HepG2 (cell line): Measurements from ENCODE around the gene KIF26B. TPM values are rescaled to one million over a fixed set of nuclear protein-coding genes. Genes with fewer than 3 reads are reported as not detected.

Experiments
- AGO2 ChIP-seq: fragments of 200-400 bp; formaldehyde crosslinking; optimal IDR thresholded peaks from 2 replicates; pipeline ENCODE3; 2017; ENCODE audit warnings: mild to moderate bottlenecking, low read depth, low read length, moderate library complexity
- ARNTL ChIP-seq: sonication (generic); formaldehyde crosslinking; IDR thresholded peaks from 2 replicates; pipeline ENCODE4 v1.4.0; 2020; ENCODE audit warnings: mild to moderate bottlenecking, missing genetic modification reagents
- BCL6 ChIP-seq: IDR thresholded peaks from 2 replicates; pipeline ENCODE4 v1.6.1; 2016; ENCODE audit warnings: missing genetic modification reagents, missing compliant biosample characterization
- BORCS8-MEF2B ChIP-seq: sonication (generic); formaldehyde crosslinking; IDR thresholded peaks from 2 replicates; pipeline ENCODE4 v1.8.0; 2022; ENCODE audit warnings: mild to moderate bottlenecking, missing genetic modification reagents
- ELF4 ChIP-seq: sonication (generic); formaldehyde crosslinking; IDR thresholded peaks from 2 replicates; pipeline ENCODE4 v1.5.0; 2020; ENCODE audit warnings: missing genetic modification reagents, mild to moderate bottlenecking, moderate library complexity, borderline replicate concordance
- HOXA5 ChIP-seq: sonication (generic); formaldehyde crosslinking; IDR thresholded peaks from 2 replicates; pipeline ENCODE4 v1.4.0; 2020; ENCODE audit warnings: missing genetic modification reagents
- MAFK ChIP-seq, 2 experiments: IDR thresholded peaks in 1 of 2; conservative IDR thresholded peaks in 1 of 2; 2 replicates each; pipeline ENCODE4 v1.6.1; 2011; ENCODE audit warnings: improper control_type of control experiment in 2 of 2, low read length in 2 of 2
- MXI1 ChIP-seq: IDR thresholded peaks from 3 replicates; pipeline ENCODE4 v1.6.1; 2012; ENCODE audit warnings: low read depth, low read length, inconsistent platforms, borderline replicate concordance
- PAXIP1 ChIP-seq: sonication (generic); formaldehyde crosslinking; conservative IDR thresholded peaks from 2 replicates; pipeline ENCODE4 v1.4.0; 2020; ENCODE audit warnings: mild to moderate bottlenecking, missing genetic modification reagents, moderate library complexity
- ZIK1 ChIP-seq: sonication (generic); formaldehyde crosslinking; IDR thresholded peaks from 2 replicates; pipeline ENCODE4 v1.5.0; 2020; ENCODE audit warnings: mild to moderate bottlenecking, low read depth, missing genetic modification reagents, borderline replicate concordance
- ZMYM2 ChIP-seq: sonication (generic); formaldehyde crosslinking; IDR thresholded peaks from 2 replicates; pipeline ENCODE4 v1.8.0; 2022; ENCODE audit warnings: mild to moderate bottlenecking, missing genetic modification reagents
- ZNF530 ChIP-seq: sonication (generic); formaldehyde crosslinking; IDR thresholded peaks from 2 replicates; pipeline ENCODE4 v1.5.0; 2020; ENCODE audit warnings: low read depth, mild to moderate bottlenecking, missing genetic modification reagents
- ZNF773 ChIP-seq: sonication (generic); formaldehyde crosslinking; IDR thresholded peaks from 2 replicates; pipeline ENCODE4 v1.4.0; 2020; ENCODE audit warnings: missing genetic modification reagents, borderline replicate concordance
- ZNF782 ChIP-seq: sonication (generic); formaldehyde crosslinking; IDR thresholded peaks from 2 replicates; pipeline ENCODE4 v1.4.0; 2020; ENCODE audit warnings: missing genetic modification reagents, mild to moderate bottlenecking, borderline replicate concordance
- ZNF800 ChIP-seq: sonication (generic); formaldehyde crosslinking; IDR thresholded peaks from 2 replicates; pipeline ENCODE4 v1.4.0; 2020; ENCODE audit warnings: missing genetic modification reagents
- polyA plus RNA-seq, 8 experiments: library from polyadenylated mRNA; depleted of rRNA in 3 of 8; stranded (reverse) in 7 of 8; unstranded in 1 of 8; fragments of >200 nt; fragmentation: Illumina TruSeq in 4 of 8; extraction: Trizol in 4 of 8; gene quantifications; 2 replicates each; pipeline versions ENCODE4 v1.2.1 to v1.2.3, GENCODE V29; 2011 to 2016; ENCODE audit warnings: low read depth in 4 of 8, missing spikeins in 1 of 8, mixed read lengths in 1 of 8; ENCODE audit not compliant: insufficient read depth in 1 of 8
- total RNA-seq, 5 experiments: library from RNA; depleted of rRNA; stranded (reverse); fragments of >200 nt; fragmentation: Illumina TruSeq; extraction: Trizol; gene quantifications; 2 replicates each; pipeline ENCODE4 v1.2.3, GENCODE V29; 2016; ENCODE audit warnings: low read depth in 1 of 5
- TF ChIP-seq, protein P1 (sequence below): sonication (generic); formaldehyde crosslinking; IDR thresholded peaks from 2 replicates; pipeline ENCODE4 v1.5.1; 2020; ENCODE audit warnings: mild to moderate bottlenecking, missing genetic modification reagents, borderline replicate concordance
- TF ChIP-seq, protein P2 (sequence below): sonication (generic); formaldehyde crosslinking; IDR thresholded peaks from 2 replicates; pipeline ENCODE4 v1.5.0; 2020; ENCODE audit warnings: missing genetic modification reagents

The KIF26B gene
- total and polyA plus RNA-seq, 2 of the 13 experiments (the other 11 are each of a cell fraction or from before 2014, with no cell fraction given) = 0.08 to 0.09 TPM

GRCh38 chr1:245463392-245464165 is 308.8 kb downstream of the KIF26B start (continued):
- TF ChIP-seq ZNF800 = no peak
- no peak for TF ChIP-seq ELF4 (CRISPR knock-in tag)
- TF ChIP-seq AGO2 = no peak
- TF ChIP-seq, protein P1, sequence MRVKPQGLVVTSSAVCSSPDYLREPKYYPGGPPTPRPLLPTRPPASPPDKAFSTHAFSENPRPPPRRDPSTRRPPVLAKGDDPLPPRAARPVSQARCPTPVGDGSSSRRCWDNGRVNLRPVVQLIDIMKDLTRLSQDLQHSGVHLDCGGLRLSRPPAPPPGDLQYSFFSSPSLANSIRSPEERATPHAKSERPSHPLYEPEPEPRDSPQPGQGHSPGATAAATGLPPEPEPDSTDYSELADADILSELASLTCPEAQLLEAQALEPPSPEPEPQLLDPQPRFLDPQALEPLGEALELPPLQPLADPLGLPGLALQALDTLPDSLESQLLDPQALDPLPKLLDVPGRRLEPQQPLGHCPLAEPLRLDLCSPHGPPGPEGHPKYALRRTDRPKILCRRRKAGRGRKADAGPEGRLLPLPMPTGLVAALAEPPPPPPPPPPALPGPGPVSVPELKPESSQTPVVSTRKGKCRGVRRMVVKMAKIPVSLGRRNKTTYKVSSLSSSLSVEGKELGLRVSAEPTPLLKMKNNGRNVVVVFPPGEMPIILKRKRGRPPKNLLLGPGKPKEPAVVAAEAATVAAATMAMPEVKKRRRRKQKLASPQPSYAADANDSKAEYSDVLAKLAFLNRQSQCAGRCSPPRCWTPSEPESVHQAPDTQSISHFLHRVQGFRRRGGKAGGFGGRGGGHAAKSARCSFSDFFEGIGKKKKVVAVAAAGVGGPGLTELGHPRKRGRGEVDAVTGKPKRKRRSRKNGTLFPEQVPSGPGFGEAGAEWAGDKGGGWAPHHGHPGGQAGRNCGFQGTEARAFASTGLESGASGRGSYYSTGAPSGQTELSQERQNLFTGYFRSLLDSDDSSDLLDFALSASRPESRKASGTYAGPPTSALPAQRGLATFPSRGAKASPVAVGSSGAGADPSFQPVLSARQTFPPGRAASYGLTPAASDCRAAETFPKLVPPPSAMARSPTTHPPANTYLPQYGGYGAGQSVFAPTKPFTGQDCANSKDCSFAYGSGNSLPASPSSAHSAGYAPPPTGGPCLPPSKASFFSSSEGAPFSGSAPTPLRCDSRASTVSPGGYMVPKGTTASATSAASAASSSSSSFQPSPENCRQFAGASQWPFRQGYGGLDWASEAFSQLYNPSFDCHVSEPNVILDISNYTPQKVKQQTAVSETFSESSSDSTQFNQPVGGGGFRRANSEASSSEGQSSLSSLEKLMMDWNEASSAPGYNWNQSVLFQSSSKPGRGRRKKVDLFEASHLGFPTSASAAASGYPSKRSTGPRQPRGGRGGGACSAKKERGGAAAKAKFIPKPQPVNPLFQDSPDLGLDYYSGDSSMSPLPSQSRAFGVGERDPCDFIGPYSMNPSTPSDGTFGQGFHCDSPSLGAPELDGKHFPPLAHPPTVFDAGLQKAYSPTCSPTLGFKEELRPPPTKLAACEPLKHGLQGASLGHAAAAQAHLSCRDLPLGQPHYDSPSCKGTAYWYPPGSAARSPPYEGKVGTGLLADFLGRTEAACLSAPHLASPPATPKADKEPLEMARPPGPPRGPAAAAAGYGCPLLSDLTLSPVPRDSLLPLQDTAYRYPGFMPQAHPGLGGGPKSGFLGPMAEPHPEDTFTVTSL (CRISPR knock-in tag) = peak; percentile 69
- TF ChIP-seq BORCS8-MEF2B (CRISPR knock-in tag) = no peak
- peak; percentile 64 for TF ChIP-seq PAXIP1
- TF ChIP-seq ZMYM2 = no peak
- TF ChIP-seq ZNF773 (CRISPR knock-in tag) = no peak
- TF ChIP-seq HOXA5 (CRISPR knock-in tag) = no peak
- peak; percentile 41; the same call in 1 of the 2 replicates for TF ChIP-seq BCL6 (CRISPR knock-in tag)
- TF ChIP-seq ARNTL (CRISPR knock-in tag) = no peak
- TF ChIP-seq, protein P2, sequence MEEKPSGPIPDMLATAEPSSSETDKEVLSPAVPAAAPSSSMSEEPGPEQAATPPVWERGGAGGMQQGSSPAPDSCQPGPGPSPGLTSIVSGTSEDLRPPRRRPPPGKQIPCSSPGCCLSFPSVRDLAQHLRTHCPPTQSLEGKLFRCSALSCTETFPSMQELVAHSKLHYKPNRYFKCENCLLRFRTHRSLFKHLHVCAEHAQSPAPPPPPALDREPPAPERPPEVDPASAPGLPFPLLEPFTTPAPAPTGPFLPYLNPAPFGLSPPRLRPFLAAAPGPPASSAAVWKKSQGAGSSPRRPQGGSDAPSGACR = no peak
- TF ChIP-seq ZIK1 (CRISPR knock-in tag) = no peak
- TF ChIP-seq ZNF530 = no peak
- TF ChIP-seq ZNF782 (CRISPR knock-in tag) = no peak
- TF ChIP-seq MAFK (conservative IDR thresholded peaks at IDR 0.05 in 1 of 2, IDR thresholded peaks at IDR 0.05 in 1 of 2; ENCODE audit: low read length in 2 of 2) = no peak
- no peak for TF ChIP-seq MXI1
